Common myeloid progenitor, CD34-positive (primary cell): ENCODE data around the gene ERG28.

ENCODE experiments used
- CTCF ChIA-PET: fragments of 350-600 bp; sonication (Branson Sonifier 250); formaldehyde crosslinking; loops from one replicate; lab custom pipeline; 2021; ENCODE audit warnings: antibody characterized with exemption; lab: Charles Lee
- POLR2A ChIA-PET: fragments of 350-600 bp; sonication (Branson Sonifier 250); formaldehyde crosslinking; loops from one replicate; lab custom pipeline; 2021; ENCODE audit warnings: antibody characterized with exemption; lab: Charles Lee
- DNase-seq, 3 donors: peaks; one replicate each; pipeline versions ENCODE4 v3.0.0 to v3.0.0-alpha.2; 2013
- H3K27ac ChIP-seq, 2 experiments: 1 replicate in 1 of 2; 2 replicates in 1 of 2; pipeline ENCODE4 v1.7.0; 2013; ENCODE audit warnings: inconsistent platforms in 2 of 2, low read length in 2 of 2, mild to moderate bottlenecking in 2 of 2, low read depth in 1 of 2, moderate library complexity in 1 of 2; ENCODE audit not compliant: severe bottlenecking in 2 of 2, insufficient read depth in 1 of 2, poor library complexity in 1 of 2
- H3K27me3 ChIP-seq, 5 experiments: replicated peaks in 2 of 5; 1 replicate in 3 of 5; 2 replicates in 2 of 5; pipeline versions ENCODE4 v1.6.1 to v1.7.0; 2013; ENCODE audit warnings: low read length in 4 of 5, mild to moderate bottlenecking in 2 of 5, moderate library complexity in 2 of 5, inconsistent platforms in 1 of 5; ENCODE audit not compliant: insufficient read depth in 5 of 5, control insufficient read depth in 4 of 5
- H3K36me3 ChIP-seq, 4 experiments: 1 replicate in 2 of 4; 2 replicates in 2 of 4; pipeline versions ENCODE4 v1.6.1 to v1.7.0; 2013; ENCODE audit warnings: low read length in 3 of 4, control low read depth in 1 of 4, mild to moderate bottlenecking in 1 of 4; ENCODE audit not compliant: control insufficient read depth in 4 of 4, insufficient read depth in 4 of 4
- H3K4me1 ChIP-seq, 4 experiments: 1 replicate in 3 of 4; 2 replicates in 1 of 4; pipeline versions ENCODE4 v1.6.1 to v1.7.1; 2013; ENCODE audit warnings: low read length in 3 of 4, mild to moderate bottlenecking in 3 of 4, control low read depth in 1 of 4, inconsistent platforms in 1 of 4, moderate library complexity in 1 of 4; ENCODE audit not compliant: control insufficient read depth in 4 of 4, insufficient read depth in 4 of 4; ENCODE audit errors: control extremely low read depth in 1 of 4
- H3K4me3 ChIP-seq, 7 experiments: 1 replicate in 4 of 7; 2 replicates in 3 of 7; pipeline versions ENCODE4 v1.5.1 to v1.7.0; 2013; ENCODE audit warnings: mild to moderate bottlenecking in 7 of 7, low read length in 6 of 7, moderate library complexity in 6 of 7, inconsistent platforms in 2 of 7, low read depth in 2 of 7, control low read depth in 1 of 7; ENCODE audit not compliant: insufficient read depth in 4 of 7, control insufficient read depth in 1 of 7; ENCODE audit errors: extremely low read depth in 1 of 7
- H3K9me3 ChIP-seq, 5 experiments: 1 replicate in 4 of 5; 2 replicates in 1 of 5; pipeline versions ENCODE4 v1.6.1 to v1.7.1; 2013; ENCODE audit warnings: low read length in 4 of 5, mild to moderate bottlenecking in 2 of 5, inconsistent platforms in 1 of 5, low read depth in 1 of 5, moderate library complexity in 1 of 5; ENCODE audit not compliant: control insufficient read depth in 4 of 5, insufficient read depth in 2 of 5; ENCODE audit errors: control extremely low read depth in 1 of 5
- WGBS: methylation state at CpG from one replicate; pipeline ENCODE4 v1.1.5; 2013; ENCODE audit not compliant: insufficient coverage; 5-methylcytosine and 5-hydroxymethylcytosine counted together

The ERG28 gene

GRCh38 chr14:75645056-75645455 is 15.6 kb downstream of the ERG28 start:
- Histone ChIP-seq H3K9me3 (no peaks in the 10 kb centered on the region), H3K27ac (no peak overlapping the region), H3K36me3 (peaks cover 5 to 33% (median 21%) of the 10 kb centered on the region in 4 experiments), H3K4me3 (no peak overlapping the region), H3K4me1 (no peaks in the 10 kb centered on the region), H3K27me3 (no peaks in the 10 kb centered on the region)
- DNase-seq: no peak
- CTCF ChIA-PET: interaction anchor here (2.6 kb wide), 1 partner anchor 68 kb away, joined by 11 read pairs; no protein-coding TSS in a partner anchor
- POLR2A ChIA-PET: interaction anchor here (0.6 kb wide), 1 partner anchor 313 kb away, joined by 3 read pairs; no protein-coding TSS in a partner anchor

- ChIA-PET POLR2A (no interaction called here), CTCF (no interaction called here)
- Histone ChIP-seq H3K4me3 (no peak overlapping the region), H3K4me1 (no peaks in the 10 kb centered on the region), H3K27ac (no peak overlapping the region), H3K27me3 (no peaks in the 10 kb centered on the region), H3K36me3 (peaks cover 0 to 22% (median 14%) of the 10 kb centered on the region in 4 experiments), H3K9me3 (no peaks in the 10 kb centered on the region)
- no CpG with 5 or more reads among the region's 4 CpGs for WGBS
- no peak for DNase-seq
Observed at GRCh38 chr14:75643985-75644384, 16.7 kb downstream of the ERG28 start.

- no peaks in the 10 kb centered on the region for H3K9me3 ChIP-seq
- H3K27ac ChIP-seq: no peak overlapping the region
- H3K4me3 ChIP-seq: no peak overlapping the region
- 96% methylated on average over 3 of the region's 3 CpGs for WGBS
- peaks cover 0 to 4% (median 1%) of the 10 kb centered on the region in 4 experiments for H3K36me3 ChIP-seq
- CTCF ChIA-PET: no interaction called here
- DNase-seq: no peak
- H3K4me1 ChIP-seq: no peaks in the 10 kb centered on the region
- POLR2A ChIA-PET: no interaction called here
- no peaks in the 10 kb centered on the region for H3K27me3 ChIP-seq
Observed at GRCh38 chr14:75640876-75641275, 19.8 kb downstream of the ERG28 start.

- ChIA-PET CTCF (interaction anchor here (0.9 to 1.1 kb wide), 2 partner anchors 12 to 19 kb away, joined by 4 to 7 read pairs; no protein-coding TSS in a partner anchor), POLR2A (no interaction called here)
Observed at GRCh38 chr14:75636100-75636692, 24.5 kb downstream of the ERG28 start.

GRCh38 chr14:75634848-75635247 is 25.8 kb downstream of the ERG28 start:
- no peaks in the 10 kb centered on the region for H3K36me3 ChIP-seq
- ChIA-PET CTCF (interaction anchor here (1.1 to 1.2 kb wide), 2 partner anchors 21 to 23 kb away, joined by 3 to 4 read pairs; no protein-coding TSS in a partner anchor), POLR2A (no interaction called here)
- no peak overlapping the region for H3K4me3 ChIP-seq
- H3K4me1 ChIP-seq: no peaks in the 10 kb centered on the region
- H3K27me3 ChIP-seq: no peaks in the 10 kb centered on the region
- 100% methylated on average over 4 of the region's 5 CpGs for WGBS
- H3K9me3 ChIP-seq: no peaks in the 10 kb centered on the region
- no peak overlapping the region for H3K27ac ChIP-seq
- DNase-seq: no peak

More at GRCh38 chr14:75636100-75636692, 24.5 kb downstream of the ERG28 start:
- H3K4me1 ChIP-seq: no peaks in the 10 kb centered on the region
- peaks cover 0 to under 1% (median 0%) of the 10 kb centered on the region in 4 experiments for H3K36me3 ChIP-seq
- H3K27ac ChIP-seq: no peak overlapping the region
- no peaks in the 10 kb centered on the region for H3K27me3 ChIP-seq
- 96% methylated on average over 12 of the region's 13 CpGs for WGBS
- no peak overlapping the region for H3K4me3 ChIP-seq
- no peak for DNase-seq
- no peaks in the 10 kb centered on the region for H3K9me3 ChIP-seq

- Histone ChIP-seq H3K36me3 (no peaks in the 10 kb centered on the region), H3K27ac (no peak overlapping the region), H3K9me3 (no peaks in the 10 kb centered on the region), H3K4me1 (no peaks in the 10 kb centered on the region), H3K27me3 (no peaks in the 10 kb centered on the region), H3K4me3 (no peak overlapping the region)
- WGBS: 93% methylated on average over 3 of the region's 5 CpGs
- ChIA-PET POLR2A (no interaction called here), CTCF (interaction anchor here (0.6 kb wide), 1 partner anchor 54 kb away, joined by 3 read pairs; no protein-coding TSS in a partner anchor)
- no peak for DNase-seq
Observed at GRCh38 chr14:75631453-75631831, 29.2 kb downstream of the ERG28 start.

- WGBS: 91% methylated on average over 5 of the region's 6 CpGs
- H3K4me1 ChIP-seq: no peaks in the 10 kb centered on the region
- H3K4me3 ChIP-seq: no peak overlapping the region
- ChIA-PET CTCF (no interaction called here), POLR2A (no interaction called here)
- H3K9me3 ChIP-seq: no peaks in the 10 kb centered on the region
- no peak for DNase-seq
- H3K27ac ChIP-seq: no peak overlapping the region
- H3K36me3 ChIP-seq: no peaks in the 10 kb centered on the region
- H3K27me3 ChIP-seq: no peaks in the 10 kb centered on the region
Observed at GRCh38 chr14:75630695-75631452, 29.8 kb downstream of the ERG28 start.
